NCI-H1048 (cell line): ENCODE data around the gene TRIML2.

Source experiments
- DNase-seq: peaks from one replicate; lab custom pipeline; 2025; lab: John Stamatoyannopoulos, UW

The TRIML2 gene, protein sequence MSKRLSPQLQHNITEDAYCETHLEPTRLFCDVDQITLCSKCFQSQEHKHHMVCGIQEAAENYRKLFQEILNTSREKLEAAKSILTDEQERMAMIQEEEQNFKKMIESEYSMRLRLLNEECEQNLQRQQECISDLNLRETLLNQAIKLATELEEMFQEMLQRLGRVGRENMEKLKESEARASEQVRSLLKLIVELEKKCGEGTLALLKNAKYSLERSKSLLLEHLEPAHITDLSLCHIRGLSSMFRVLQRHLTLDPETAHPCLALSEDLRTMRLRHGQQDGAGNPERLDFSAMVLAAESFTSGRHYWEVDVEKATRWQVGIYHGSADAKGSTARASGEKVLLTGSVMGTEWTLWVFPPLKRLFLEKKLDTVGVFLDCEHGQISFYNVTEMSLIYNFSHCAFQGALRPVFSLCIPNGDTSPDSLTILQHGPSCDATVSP

DNA sequence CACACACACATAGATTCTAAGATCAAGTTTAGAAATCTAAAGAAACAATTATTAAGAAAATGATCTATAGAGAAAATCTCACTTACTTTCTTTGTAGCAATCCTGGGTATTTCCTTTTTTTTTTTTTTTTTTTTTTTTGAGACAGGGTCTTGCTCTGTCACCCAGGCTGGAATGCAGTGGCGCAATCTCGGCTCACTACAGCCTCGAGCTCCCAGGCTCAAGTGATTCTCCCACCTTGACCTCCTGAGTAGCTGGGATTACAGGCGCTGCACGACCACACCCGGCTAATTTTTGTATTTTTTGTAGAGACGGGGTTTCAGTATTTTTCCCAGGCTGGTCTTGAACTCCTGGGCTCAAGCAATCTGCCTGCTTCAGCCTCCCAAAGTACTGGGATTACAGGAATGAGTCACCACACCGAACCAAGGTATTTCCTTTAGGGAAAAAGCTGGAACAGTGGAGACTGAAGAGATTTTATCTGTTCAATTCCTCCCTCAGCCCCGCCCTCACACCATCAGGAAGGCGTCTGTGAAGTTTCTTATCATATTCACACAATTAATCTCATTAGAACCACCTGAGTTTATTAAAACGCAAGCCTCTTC, at the start of gene TRIML2:
Gene TRIML2 (minus strand): TSS at position 447 of the 599 bp plus-strand sequence. CDS start 4,235 bp downstream, outside the sequence.
- DNase-seq = no peak

DNA sequence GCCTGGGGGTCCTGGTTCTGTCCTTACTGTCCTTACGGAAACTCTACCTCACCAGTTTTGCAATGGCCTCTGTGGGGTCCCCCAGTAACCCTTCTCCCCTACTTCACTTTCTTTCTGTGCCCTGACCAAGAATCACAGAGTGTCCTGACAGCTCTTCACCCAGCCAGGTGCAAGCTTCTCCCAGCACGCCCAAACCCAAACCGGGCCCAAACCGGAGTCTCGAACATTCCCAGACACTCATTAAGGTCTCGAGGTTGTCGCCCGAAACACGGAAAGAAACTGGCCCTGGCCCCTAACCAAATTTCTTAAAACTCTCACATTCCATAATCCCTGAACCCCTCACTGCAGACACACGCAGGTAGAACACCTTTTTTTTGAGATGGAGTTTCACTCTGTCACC, 48.9 kb upstream of the TRIML2 start:
- no peak for DNase-seq

DNA sequence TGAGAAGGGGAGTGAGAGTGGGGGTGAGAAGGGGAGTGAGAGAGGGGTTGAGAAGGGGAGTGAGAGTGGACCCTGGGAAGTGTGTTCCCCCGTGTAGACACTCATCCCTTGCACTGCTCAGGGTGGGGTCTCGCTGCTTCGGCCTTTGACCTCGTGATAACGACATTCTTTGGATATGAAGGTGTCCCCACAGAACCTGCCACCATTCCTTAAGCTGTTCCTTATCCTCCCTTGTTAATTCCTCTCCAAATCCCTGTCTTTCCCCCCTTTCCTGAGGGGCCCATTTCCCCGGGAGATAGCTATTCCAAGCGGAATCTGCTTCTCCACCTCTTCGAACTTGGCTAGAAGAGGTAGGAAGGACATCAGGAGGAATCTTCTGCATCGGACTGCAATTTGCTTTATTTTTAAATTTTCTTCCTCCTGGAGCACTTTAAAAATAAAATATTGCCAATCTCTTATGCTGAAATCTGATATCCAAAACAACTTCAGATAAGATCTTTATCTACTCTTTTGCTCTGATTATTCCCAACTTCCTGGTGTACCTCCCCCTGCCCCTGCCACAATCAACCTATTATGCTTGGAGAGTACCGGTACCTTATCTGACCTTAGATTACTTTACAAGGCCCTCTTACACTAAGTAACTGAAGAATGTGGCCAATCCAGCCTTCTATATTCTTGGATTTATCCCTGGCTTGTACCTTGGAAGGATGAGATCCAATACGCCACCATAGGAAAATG, 45.4 kb upstream of the TRIML2 start:
- DNase-seq = no peak

DNA sequence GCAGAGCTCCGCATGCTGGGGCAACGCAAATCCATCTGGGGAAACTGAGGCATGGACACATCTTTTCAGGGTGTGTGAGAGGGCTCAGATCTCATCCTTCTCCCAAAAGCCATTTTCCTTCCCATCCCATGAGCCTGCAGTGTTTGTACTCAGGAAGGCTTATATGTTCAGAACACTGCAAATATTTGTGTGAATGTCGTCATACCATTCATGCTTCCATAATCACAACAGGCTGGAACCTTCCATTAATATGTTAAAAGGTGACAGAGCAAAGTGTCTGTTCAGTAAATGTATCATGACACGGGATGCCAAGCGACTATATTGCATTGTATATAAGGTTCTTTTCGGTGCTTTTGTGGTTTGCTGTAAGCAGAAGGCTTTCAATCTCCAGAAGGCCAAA, 38.4 kb upstream of the TRIML2 start:
- DNase-seq = no peak

DNA sequence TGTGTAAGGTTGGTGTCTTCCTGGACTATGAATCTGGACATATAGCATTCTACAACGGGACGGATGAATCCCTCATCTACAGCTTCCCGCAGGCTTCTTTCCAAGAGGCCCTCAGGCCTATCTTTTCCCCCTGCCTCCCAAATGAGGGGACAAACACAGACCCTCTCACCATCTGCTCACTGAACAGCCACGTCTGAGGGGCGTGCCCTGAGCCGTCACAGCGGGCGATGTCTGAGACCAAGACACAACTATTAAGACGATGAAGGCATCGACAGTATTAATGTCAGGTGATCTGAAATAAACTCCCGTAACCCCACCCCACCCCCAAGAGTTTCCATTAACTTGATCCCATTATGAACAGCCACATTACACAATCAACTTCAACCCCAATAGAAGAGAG, 37.8 kb upstream of the TRIML2 start:
- no peak for DNase-seq

DNA sequence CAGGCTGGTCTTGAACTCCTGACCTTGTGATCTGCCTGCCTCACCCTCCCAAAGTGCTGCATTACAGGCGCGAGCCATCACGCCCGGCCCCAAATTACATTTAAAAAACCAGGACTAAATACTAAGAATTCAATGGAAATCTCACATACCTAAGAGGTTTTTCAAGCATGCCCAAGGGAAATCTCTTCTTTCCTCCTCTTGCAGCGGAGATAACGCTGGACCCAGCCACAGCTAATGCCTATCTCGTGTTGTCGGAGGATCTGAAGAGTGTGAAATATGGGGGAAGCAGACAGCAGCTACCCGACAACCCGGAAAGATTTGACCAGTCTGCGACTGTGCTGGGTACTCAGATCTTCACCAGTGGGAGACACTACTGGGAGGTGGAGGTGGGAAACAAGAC, 37.2 kb upstream of the TRIML2 start:
- DNase-seq = no peak

DNA sequence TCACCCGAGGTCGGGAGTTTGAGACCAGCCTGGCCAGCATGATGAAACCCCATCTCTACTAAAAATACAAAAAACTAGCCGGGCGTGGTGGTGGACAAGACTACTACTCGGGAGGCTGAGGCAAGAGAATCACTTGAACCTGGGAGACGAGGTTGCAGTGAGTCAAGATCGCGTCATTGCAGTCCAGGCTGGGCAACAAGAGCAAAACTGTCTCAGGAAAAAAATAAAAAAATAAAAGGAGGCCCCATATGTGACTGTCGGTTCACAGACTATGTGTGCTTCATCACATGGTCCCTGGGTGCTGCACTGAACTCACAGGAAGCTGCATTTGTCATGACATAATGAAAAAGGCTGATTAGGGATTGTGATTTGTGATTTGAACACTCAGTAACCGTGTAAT, 36.2 kb upstream of the TRIML2 start:
- DNase-seq = no peak

DNA sequence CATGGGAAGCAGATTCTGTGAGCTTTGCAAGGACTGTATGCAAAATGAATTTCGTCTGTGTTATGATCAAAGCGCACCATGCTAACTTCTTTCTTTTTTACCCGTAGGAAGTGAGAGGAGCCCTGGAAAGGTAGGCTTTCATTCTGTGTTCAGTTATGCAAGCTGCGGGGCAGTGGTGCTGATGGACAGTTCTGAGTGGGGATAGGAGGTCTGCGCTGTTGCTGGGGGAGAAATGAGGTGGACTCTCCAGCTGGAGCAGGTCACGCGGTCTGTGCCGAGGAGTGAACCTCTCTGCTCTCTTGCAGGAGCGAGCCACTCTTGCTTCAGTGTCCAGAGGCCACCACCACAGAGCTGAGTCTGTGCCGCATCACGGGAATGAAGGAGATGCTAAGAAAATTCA, 34.3 kb upstream of the TRIML2 start:
- no peak for DNase-seq

DNA sequence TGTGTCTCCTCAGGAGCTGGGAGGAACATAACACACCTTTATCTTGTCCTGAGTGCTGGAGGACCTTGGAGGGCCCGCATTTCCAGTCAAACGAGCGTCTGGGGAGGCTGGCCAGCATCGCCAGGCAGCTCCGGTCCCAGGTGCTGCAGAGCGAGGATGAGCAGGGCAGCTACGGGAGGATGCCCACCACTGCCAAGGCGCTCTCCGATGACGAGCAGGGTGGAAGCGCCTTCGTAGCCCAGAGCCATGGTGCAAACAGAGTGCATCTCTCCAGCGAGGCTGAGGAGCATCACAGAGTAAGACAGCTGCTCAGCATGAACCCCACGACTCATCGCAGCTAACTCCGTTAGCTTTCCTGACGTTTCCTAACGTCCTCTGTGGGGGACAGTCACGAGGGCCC, 30.3 kb upstream of the TRIML2 start:
- no peak for DNase-seq

DNA sequence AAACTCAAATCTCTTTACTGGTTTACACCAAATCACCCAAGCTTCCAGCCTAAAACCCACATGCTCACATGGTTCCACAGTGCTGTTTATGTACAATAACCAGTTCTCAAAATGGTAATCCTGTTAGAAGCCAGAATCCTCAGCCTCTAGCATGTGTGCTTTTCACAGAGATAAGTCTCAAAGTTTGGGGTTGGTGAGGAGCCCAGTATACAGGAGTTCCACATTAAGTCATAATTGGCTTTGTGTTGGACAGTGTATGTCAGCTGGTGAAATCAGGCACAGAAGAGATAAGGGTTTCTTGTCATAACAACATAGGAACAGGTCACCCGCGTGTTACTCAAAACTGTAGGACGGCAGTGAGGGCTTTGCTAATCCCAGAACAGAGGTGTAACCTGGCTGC, 29.7 kb upstream of the TRIML2 start, which contains the start of gene TRIML1:
Gene TRIML1 (plus strand): TSS at position 301 of the 400 bp plus-strand sequence. CDS start 118 bp downstream, outside the sequence.
- DNase-seq = no peak

DNA sequence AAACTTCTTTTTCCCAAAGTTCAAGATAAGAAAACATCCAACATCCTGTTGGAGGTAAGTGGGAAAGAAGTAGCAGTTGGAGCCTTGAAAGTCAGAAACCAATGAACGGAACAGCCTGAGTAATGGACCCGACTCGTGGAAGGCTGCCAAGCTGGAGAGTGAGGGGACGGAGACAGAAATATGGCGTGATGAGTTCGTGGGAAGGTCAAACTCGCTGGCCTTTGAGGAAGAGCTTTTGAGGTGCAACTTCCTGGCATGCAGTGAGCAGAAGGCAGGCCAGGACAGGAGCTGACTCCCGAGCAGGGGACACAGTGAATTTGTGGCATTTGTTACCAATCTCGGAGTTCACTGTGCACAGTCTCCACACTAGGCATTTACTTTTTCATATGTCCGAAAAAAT, 28.8 kb upstream of the TRIML2 start:
- DNase-seq = no peak

DNA sequence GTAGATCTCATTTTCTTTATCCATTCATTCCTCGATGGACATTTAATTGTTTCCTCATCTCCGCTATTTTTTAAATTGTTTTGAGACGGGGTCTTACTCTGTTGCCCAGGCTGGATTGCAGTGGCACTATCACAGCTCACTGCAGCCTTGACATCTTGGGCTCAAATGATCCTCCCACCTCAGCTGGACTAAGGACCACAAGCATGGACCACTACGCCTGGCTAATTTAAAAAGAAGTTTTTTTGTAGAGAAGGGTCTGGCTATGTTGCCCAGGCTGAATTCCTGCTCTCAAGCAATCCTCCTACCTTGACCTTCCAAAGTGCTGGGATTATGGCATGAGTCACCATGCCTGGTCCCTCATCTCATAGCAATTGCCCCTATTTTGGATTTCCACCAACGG, 22.8 kb upstream of the TRIML2 start:
- DNase-seq = no peak

DNA sequence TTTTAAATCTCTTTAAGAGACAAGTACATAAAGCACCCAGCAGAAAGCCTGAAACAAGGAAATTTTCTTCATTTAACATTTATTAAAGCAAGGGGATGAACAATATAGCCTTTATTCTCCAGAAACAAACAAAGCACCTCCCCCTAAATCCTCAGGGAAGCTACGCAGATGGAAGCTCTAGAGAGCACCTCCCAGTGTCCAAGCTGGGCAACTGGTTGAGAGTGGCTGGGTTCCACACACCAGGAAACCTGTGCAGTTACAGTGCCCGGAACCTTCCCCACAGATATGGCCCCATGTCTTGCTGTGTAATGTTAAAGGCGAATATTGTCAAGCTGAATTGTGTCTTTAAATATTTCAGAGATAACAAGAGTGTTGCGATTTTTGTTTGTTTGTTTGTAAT, 21.0 kb upstream of the TRIML2 start:
- no peak for DNase-seq

DNA sequence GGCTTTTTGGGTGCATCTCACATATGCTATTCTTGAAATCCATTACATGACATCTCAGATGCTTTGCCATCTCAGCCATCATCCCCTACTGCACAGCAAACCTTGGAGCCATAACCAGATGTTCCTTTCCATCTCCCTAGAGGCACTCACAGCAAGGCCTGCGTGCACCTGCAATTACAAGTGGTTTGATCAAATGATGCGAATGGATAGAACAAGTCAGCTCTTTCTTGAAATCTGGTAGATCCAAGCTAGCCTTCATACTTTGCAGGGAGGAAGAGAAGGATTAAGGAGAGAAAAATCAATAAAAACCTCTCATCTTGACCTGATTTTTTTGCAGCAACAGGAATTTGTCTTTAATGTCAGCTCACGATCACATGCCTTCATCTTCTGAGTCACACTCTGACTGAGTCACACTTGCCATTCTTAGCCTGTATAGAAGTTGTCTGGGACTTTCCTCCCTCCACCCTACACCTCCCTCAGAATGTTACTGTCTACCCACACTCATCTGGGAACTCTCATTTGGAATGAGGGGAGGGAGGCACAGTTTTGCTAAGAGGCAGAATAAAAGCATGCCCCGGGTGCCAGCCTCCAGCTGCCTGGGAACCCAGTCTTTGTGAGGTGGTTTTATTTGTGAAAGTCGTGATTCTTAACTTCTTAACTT, 17.9 kb upstream of the TRIML2 start:
- no peak for DNase-seq

DNA sequence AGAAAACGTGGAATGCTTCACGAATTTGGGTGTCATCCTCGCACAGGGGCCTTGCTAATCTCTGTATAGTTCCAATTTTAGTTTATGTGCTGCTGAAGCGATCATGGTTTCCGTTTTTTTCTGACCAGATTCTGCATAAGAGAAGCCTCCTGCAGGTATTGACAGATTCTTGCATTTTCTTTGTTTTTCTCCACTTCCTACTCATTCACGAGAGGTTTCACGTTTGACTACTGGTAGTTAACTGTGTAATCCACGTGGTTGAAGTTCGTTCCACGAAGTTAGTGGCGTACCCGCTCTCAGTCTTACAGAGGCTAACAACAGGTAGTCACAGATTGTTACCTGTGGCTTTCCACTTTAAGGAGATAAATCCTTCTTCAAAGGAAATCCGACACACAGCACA, 12.1 kb upstream of the TRIML2 start:
- no peak for DNase-seq

DNA sequence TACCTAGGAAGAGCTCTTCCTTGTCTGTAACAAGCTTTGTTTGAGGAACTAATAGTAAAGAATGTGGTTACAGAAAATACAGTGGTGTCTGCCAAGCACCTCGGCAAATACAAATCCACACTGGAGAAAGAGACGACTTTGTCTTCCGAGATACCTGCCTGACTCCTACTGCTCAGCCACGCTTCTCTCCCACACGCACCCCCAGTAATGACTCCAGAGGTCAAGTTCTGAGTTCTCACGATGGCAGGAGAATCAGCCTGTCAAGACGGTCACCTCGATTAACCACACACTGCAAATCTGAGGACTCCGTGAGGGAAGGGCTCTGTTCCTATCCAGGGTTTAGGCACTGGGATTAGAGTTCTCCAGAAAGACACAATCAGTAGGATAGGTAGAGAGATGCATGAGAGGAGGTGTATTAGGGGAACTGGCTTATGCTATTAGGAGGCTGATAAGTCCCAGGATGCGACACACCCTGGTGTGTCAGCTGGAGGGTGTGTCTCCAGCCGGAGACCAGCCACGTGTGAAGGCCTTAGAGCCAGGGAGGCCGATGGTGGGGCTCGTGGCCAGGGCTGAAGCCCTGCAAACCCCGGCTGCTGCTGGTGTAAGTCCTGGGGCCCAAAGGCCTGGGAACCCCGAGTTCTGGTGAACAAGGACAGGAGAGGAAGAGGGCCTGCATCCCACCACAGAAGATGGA, 8.4 kb upstream of the TRIML2 start:
- no peak for DNase-seq

DNA sequence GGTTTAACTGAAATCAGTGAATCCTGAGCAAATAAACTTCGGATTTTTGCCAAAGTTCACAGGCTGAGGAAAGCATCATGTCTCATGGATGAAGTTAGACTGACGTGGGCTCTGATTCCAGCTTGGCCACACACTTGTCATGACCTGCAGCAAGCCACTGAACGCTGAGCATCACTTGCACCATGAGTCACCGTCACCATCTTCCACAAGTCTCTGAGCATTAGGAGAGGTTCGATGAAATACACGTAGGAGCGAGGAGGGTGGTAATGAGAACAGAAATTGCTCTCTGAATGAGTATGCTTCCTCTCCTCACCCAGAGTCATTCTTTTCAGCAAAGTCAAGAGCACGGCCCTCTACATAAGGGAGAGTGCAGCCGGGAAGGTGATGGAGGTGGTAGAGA, 3.8 kb upstream of the TRIML2 start:
- DNase-seq = no peak

DNA sequence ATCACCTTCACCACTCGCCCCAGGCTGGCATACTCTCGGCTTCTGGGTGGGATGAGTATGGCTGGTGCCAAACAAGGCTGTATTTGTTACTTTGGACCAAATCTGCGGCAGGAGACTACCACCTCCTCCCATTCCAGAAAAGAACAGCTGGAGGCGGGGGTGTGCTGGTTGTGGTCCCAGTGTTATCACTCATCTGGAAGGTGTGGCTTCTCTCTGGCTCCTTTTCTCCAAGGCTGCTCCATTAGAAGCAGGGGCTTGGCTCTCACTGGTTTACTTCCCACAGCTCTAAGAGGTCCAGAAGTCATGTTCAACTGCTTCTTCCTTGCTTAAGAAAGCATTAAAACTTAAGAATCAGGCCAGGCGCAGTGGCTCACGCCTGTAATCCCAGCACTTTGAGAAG, 2.6 kb upstream of the TRIML2 start:
- no peak for DNase-seq

DNA sequence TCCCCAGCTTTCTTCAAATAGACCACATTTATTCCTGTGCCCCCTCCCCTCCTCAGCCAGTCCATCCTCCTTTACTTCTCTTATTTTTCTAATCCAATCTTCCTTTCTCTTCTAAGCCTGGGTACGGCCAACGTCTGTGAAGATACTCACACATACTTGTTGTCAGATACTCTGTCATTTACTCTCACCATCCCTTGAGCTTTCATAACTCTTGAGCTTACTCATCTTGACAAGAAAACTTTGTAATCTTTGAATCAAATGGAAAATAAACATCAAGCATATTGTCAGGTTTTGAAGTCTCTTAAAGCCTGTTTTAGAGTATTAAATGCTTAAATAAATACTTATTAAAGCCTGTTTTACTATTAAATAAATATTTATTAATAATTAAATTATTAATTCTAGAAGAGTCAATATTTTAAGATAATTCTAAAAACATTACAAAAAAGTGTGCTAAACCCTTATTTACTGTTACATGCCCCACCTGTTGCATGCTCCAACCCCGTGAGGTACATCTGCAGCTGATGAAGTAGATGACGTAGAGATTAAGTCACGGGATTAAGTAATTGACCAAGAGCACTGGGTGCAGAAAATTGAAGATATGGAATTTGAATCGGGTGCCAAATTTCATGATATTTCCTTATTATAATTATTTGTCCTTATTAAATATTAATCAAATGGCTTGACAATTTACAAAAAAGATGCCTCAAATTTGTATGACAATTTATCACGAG, 1.5 kb upstream of the TRIML2 start:
- no peak for DNase-seq

DNA sequence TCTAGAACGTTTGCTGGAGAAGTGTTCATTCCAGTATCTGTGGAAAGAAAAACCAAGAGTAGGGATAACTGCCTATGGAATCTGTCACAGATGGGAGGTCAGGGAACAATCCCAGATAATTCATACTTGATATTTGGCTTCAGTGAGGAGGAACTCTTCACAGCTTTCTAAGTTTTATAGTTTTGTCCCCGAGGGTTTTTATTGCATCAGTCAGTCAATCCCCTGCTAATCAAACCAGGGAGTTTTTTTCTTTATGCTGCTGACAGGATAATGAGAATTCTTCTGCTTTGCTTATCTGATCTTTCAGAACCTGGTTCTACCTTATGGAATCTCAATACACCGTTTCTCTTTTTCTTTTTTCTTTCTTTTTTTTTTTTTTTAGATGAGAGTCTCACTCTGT, 633 bp upstream of the TRIML2 start:
- no peak for DNase-seq
